ENCODE measurements around the gene SGPP2. TPM values are rescaled to one million over a fixed set of nuclear protein-coding genes. Genes with fewer than 3 reads are reported as not detected.
A peak's percentile ranks its signal among the peaks of the same experiment; 100 is the strongest.
"Not testable (repeated sequence)": the region's sequence is repeated elsewhere in the genome, so short reads cannot be mapped to it uniquely, and the experiment has no call there.

SGPP2 gene
- total RNA-seq, 1 experiment from 2014 or later, result 0.57 TPM

- H3K4me3 ChIP-seq, result no peak overlapping the region
- no peaks in the 10 kb centered on the region for H3K27me3 ChIP-seq (ENCODE audit: insufficient read depth, low read depth)
- no peaks in the 10 kb centered on the region for H3K36me3 ChIP-seq (ENCODE audit: low read depth)
- no peaks in the 10 kb centered on the region for H3K79me2 ChIP-seq (ENCODE audit: low read depth)
- no peaks in the 10 kb centered on the region for H4K20me1 ChIP-seq (ENCODE audit: insufficient read depth)
- TF ChIP-seq, protein P1, sequence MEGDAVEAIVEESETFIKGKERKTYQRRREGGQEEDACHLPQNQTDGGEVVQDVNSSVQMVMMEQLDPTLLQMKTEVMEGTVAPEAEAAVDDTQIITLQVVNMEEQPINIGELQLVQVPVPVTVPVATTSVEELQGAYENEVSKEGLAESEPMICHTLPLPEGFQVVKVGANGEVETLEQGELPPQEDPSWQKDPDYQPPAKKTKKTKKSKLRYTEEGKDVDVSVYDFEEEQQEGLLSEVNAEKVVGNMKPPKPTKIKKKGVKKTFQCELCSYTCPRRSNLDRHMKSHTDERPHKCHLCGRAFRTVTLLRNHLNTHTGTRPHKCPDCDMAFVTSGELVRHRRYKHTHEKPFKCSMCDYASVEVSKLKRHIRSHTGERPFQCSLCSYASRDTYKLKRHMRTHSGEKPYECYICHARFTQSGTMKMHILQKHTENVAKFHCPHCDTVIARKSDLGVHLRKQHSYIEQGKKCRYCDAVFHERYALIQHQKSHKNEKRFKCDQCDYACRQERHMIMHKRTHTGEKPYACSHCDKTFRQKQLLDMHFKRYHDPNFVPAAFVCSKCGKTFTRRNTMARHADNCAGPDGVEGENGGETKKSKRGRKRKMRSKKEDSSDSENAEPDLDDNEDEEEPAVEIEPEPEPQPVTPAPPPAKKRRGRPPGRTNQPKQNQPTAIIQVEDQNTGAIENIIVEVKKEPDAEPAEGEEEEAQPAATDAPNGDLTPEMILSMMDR (conservative IDR thresholded peaks at IDR 0.05), result no peak
- TF ChIP-seq EZH2 (IDR thresholded peaks at IDR 0.05; ENCODE audit: low read depth), result no peak
- intact Hi-C loops (cut with micrococcal nuclease; ENCODE audit: unreplicated experiment), result no loop called here
- H3K4me1 ChIP-seq (replicated peaks; ENCODE audit: insufficient read depth), result no peaks in the 10 kb centered on the region
- H2AFZ ChIP-seq, result no peak overlapping the region
- DNase-seq, result no peak
- CTCF ChIA-PET, result no interaction called here
- no peak overlapping the region for H3K4me2 ChIP-seq
- BruUV-seq (replicated peaks), result no TSS peak
- no peak overlapping the region for H3K27ac ChIP-seq
- POLR2A ChIA-PET (ENCODE audit: unreplicated experiment), result interaction anchor here (0.6 kb wide), 1 partner anchor 624 kb away, joined by 3 read pairs; no protein-coding TSS in a partner anchor
- H3K9me3 ChIP-seq (ENCODE audit: insufficient read depth, low read depth), result no peaks in the 10 kb centered on the region
- H3F3A ChIP-seq (ENCODE audit: insufficient read depth, low read depth), result no peaks in the 10 kb centered on the region
- H3K9me2 ChIP-seq (ENCODE audit: insufficient read depth), result no peaks in the 10 kb centered on the region
Observed at GRCh38 chr2:222404151-222404905, 20.0 kb upstream of the SGPP2 start.

- no peaks in the 10 kb centered on the region for H3K4me1 ChIP-seq (replicated peaks; ENCODE audit: insufficient read depth)
- CTCF ChIA-PET, result no interaction called here
Observed at GRCh38 chr2:222408684-222409083, 15.7 kb upstream of the SGPP2 start.

DNA sequence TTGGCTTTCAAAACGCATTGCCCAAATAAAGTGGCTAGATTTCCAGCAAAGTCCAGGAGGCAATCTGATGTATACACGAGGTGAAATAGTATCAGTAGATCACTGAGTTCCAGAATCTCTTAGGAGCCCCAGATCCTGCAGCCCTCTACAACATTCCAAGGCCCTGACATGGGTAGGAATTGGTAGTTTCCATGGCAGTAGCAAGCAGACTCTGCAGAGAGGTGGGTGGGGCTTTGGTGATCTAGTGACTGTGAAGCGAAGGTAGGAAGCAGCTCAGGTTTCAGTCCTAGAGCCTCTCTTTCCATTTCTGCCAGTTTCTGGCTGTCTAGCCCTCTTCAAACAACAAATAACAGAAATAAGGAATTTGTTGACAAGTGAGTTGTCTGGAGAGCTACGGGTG, 13.8 kb upstream of the SGPP2 start:
- H3F3A ChIP-seq (ENCODE audit: insufficient read depth, low read depth), result no peaks in the 10 kb centered on the region
- no peaks in the 10 kb centered on the region for H3K4me1 ChIP-seq (replicated peaks; ENCODE audit: insufficient read depth)
- peak; percentile 77 for DNase-seq
- H3K9me2 ChIP-seq (ENCODE audit: insufficient read depth), result no peaks in the 10 kb centered on the region
- H3K27ac ChIP-seq, result no peak overlapping the region
- no peak overlapping the region for H2AFZ ChIP-seq
- no peaks in the 10 kb centered on the region for H4K20me1 ChIP-seq (ENCODE audit: insufficient read depth)
- BruUV-seq (replicated peaks), result no TSS peak
- H3K4me2 ChIP-seq, result no peak overlapping the region
- no peak overlapping the region for H3K4me3 ChIP-seq
- ChIA-PET CTCF (interaction anchor here (0.7 kb wide), 1 partner anchor 136 kb away, joined by 4 read pairs; no protein-coding TSS in a partner anchor), POLR2A (ENCODE audit: unreplicated experiment) (interaction anchor here (0.6 kb wide), 1 partner anchor 388 kb away, joined by 4 read pairs; no protein-coding TSS in a partner anchor)
- TF ChIP-seq, protein P1 (conservative IDR thresholded peaks at IDR 0.05), result no peak
- TF ChIP-seq EZH2 (IDR thresholded peaks at IDR 0.05; ENCODE audit: low read depth), result no peak
- peaks cover 27% of the 10 kb centered on the region for H3K9me3 ChIP-seq (ENCODE audit: insufficient read depth, low read depth)
- no peaks in the 10 kb centered on the region for H3K79me2 ChIP-seq (ENCODE audit: low read depth)
- no peaks in the 10 kb centered on the region for H3K27me3 ChIP-seq (ENCODE audit: insufficient read depth, low read depth)
- H3K36me3 ChIP-seq (ENCODE audit: low read depth), result no peaks in the 10 kb centered on the region
- intact Hi-C loops (cut with micrococcal nuclease; ENCODE audit: unreplicated experiment), result no loop called here

More at GRCh38 chr2:222408684-222409083, 15.7 kb upstream of the SGPP2 start:
- no peaks in the 10 kb centered on the region for H3K27me3 ChIP-seq (ENCODE audit: insufficient read depth, low read depth)
- no peaks in the 10 kb centered on the region for H3F3A ChIP-seq (ENCODE audit: insufficient read depth, low read depth)
- H3K4me2 ChIP-seq, result no peak overlapping the region
- TF ChIP-seq, protein P1 (conservative IDR thresholded peaks at IDR 0.05), result no peak
- no peak for TF ChIP-seq EZH2 (IDR thresholded peaks at IDR 0.05; ENCODE audit: low read depth)
- no TSS peak for BruUV-seq (replicated peaks)
- DNase-seq, result no peak
- H3K36me3 ChIP-seq (ENCODE audit: low read depth), result no peaks in the 10 kb centered on the region
- H3K4me3 ChIP-seq, result no peak overlapping the region
- H3K27ac ChIP-seq, result no peak overlapping the region
- no peaks in the 10 kb centered on the region for H3K9me2 ChIP-seq (ENCODE audit: insufficient read depth)
- no peaks in the 10 kb centered on the region for H3K79me2 ChIP-seq (ENCODE audit: low read depth)
- POLR2A ChIA-PET (ENCODE audit: unreplicated experiment), result no interaction called here
- no peak overlapping the region for H2AFZ ChIP-seq
- H4K20me1 ChIP-seq (ENCODE audit: insufficient read depth), result no peaks in the 10 kb centered on the region
- intact Hi-C loops (cut with micrococcal nuclease; ENCODE audit: unreplicated experiment), result no loop called here
- H3K9me3 ChIP-seq (ENCODE audit: insufficient read depth, low read depth), result peaks cover 16% of the 10 kb centered on the region

DNA sequence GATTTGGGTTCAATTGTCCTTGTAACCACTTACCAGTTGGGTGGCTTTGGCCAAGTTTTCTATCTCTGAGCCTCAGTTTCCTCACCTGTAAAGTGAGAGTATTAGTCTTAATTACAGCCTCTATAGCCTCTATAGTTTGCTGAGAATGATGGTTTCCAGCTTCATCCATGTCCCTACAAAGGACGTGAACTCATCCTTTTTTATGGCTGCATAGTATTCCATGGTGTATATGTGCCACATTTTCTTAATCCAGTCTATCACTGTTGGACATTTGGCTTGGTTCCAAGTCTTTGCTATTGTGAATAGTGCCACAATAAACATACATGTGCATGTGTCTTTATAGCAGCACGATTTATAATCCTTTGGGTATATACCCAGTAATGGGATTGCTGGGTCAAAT, 12.0 kb upstream of the SGPP2 start:
- CTCF ChIA-PET; H3K36me3 ChIP-seq (ENCODE audit: low read depth); BruUV-seq (replicated peaks); DNase-seq; H3K4me1 ChIP-seq (replicated peaks; ENCODE audit: insufficient read depth); POLR2A ChIA-PET (ENCODE audit: unreplicated experiment); H3K27ac ChIP-seq; H3F3A ChIP-seq (ENCODE audit: insufficient read depth, low read depth); H3K4me3 ChIP-seq; H4K20me1 ChIP-seq (ENCODE audit: insufficient read depth); intact Hi-C loops (cut with micrococcal nuclease; ENCODE audit: unreplicated experiment); H3K9me2 ChIP-seq (ENCODE audit: insufficient read depth); H3K27me3 ChIP-seq (ENCODE audit: insufficient read depth, low read depth); H2AFZ ChIP-seq; H3K4me2 ChIP-seq; H3K79me2 ChIP-seq (ENCODE audit: low read depth): not testable (repeated sequence)
- H3K9me3 ChIP-seq (ENCODE audit: insufficient read depth, low read depth), result peaks cover 27% of the 10 kb centered on the region

Data from PC-9 (cell line).